Measurements from ENCODE around the gene TMEM106B. TPM values are rescaled to one million over a fixed set of nuclear protein-coding genes. Genes with fewer than 3 reads are reported as not detected.
"Not testable (repeated sequence)": the region's sequence is repeated elsewhere in the genome, so short reads cannot be mapped to it uniquely, and the experiment has no call there.

The TMEM106B gene
- total and polyA plus RNA-seq, 2 of the 8 experiments (the other 6 are each of a cell fraction or from before 2014, with no cell fraction given), result 16.0 to 29.1 TPM

DNA sequence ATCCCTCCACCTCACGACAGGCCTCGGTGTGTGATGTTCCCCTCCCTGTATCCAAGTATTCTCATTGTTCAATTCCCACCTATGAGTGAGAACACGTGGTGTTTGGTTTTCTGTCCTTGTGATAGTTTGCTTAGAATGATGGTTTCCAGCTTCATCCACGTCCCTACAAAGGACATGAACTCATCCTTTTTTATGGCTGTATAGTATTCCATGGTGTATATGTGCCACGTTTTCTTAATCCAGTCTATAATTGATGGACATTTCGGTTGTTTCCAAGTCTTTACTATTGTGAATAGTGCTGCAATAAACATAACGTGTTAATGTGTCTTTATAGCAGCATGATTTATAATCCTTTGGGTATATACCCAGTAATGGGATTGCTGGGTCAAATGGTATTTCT lies 13.9 kb downstream of the TMEM106B start:
- H2AK5ac ChIP-seq (ENCODE audit: low read depth, low read length); H3K79me1 ChIP-seq (ENCODE audit: low read depth, low read length); H2AFZ ChIP-seq (ENCODE audit: low read length); H4K5ac ChIP-seq (ENCODE audit: insufficient read length, low read depth, low read length); H2BK15ac ChIP-seq (ENCODE audit: low read length); H3K14ac ChIP-seq (ENCODE audit: insufficient read length); H3K27ac ChIP-seq (ENCODE audit: low read depth, low read length); H4K8ac ChIP-seq (ENCODE audit: extremely low read depth, insufficient read depth, low read length); H3K23me2 ChIP-seq (ENCODE audit: low read depth, low read length); H3K18ac ChIP-seq (ENCODE audit: extremely low read depth, low read length); H3K4ac ChIP-seq (replicated peaks; ENCODE audit: insufficient read length, low read depth, low read length); H3K4me1 ChIP-seq (replicated peaks in 1 of 4; ENCODE audit: control insufficient read depth in 3 of 4, insufficient read depth in 4 of 4, low read length in 3 of 4); H3K27me3 ChIP-seq (replicated peaks in 1 of 4; ENCODE audit: control insufficient read depth in 3 of 4, extremely low read depth in 1 of 4, insufficient read depth in 3 of 4, low read length in 3 of 4); POLR2A ChIA-PET (ENCODE audit: partially characterized antibody); H2BK12ac ChIP-seq (ENCODE audit: low read depth, low read length); H3K9me3 ChIP-seq (ENCODE audit: insufficient read depth in 2 of 2, low read depth in 1 of 2, low read length in 1 of 2); H2BK20ac ChIP-seq (ENCODE audit: low read length); H4K20me1 ChIP-seq (replicated peaks in 1 of 2; ENCODE audit: control insufficient read depth in 1 of 2, insufficient read depth in 2 of 2, low read length in 2 of 2); CTCF ChIA-PET (ENCODE audit: partially characterized antibody); H3K56ac ChIP-seq (replicated peaks; ENCODE audit: insufficient read length, low read depth, low read length); H3K4me3 ChIP-seq (ENCODE audit: extremely low read depth in 1 of 4, insufficient read depth in 2 of 4, low read depth in 3 of 4, low read length in 4 of 4); H3K4me2 ChIP-seq (ENCODE audit: insufficient read depth in 1 of 2, low read depth in 2 of 2, low read length in 2 of 2); DNase-seq (ENCODE audit: low read depth in 1 of 2, low spot score in 2 of 2); H2BK5ac ChIP-seq (ENCODE audit: low read depth, low read length); H3K23ac ChIP-seq (ENCODE audit: insufficient read length); FAIRE-seq; H3K79me2 ChIP-seq (ENCODE audit: control insufficient read depth in 1 of 2, insufficient read depth in 2 of 2, low read length in 2 of 2); H4K91ac ChIP-seq (replicated peaks; ENCODE audit: insufficient read length, low read length); H3K9ac ChIP-seq (replicated peaks in 1 of 4; ENCODE audit: extremely low read depth in 1 of 4, low read depth in 3 of 4, low read length in 3 of 4); H2BK120ac ChIP-seq (replicated peaks; ENCODE audit: low read depth, low read length): not testable (repeated sequence)
- peaks cover 0 to 37% (median 2%) of the 10 kb centered on the region in 4 experiments; a peak in 5 of 8 replicates for H3K36me3 ChIP-seq (ENCODE audit: control insufficient read depth in 2 of 4, insufficient read depth in 4 of 4, low read length in 3 of 4)
- 80% methylated on average over 7 of the region's 7 CpGs; no CpG with 5 or more reads in 1 of the 2 experiments for WGBS, 2 experiments (ENCODE audit: extremely low coverage in 1 of 2, insufficient coverage in 1 of 2, insufficient read length in 1 of 2, insufficient replicate concordance in 2 of 2, low coverage in 1 of 2, low lambda C conversion rate in 2 of 2, missing lambda C conversion rate in 1 of 2)

Data from H1 (cell line).